HG02588 (cell line): ENCODE measurements around the gene SDK2.

Source experiments
- ATAC-seq: cut with Tn5 transposase; IDR thresholded peaks from one replicate; pipeline ENCODE4 v1.9.1; 2021; ENCODE audit warnings: mild to moderate bottlenecking, moderate library complexity; ENCODE audit not compliant: unreplicated experiment

The SDK2 gene

GRCh38 chr17:73644145-73645049, at the start of gene SDK2:
Gene SDK2, minus strand, starts transcription at chr17:73644445. Its CDS starts 357 bp downstream, at chr17:73644088.
- ATAC-seq: no peak

GRCh38 chr17:73693071-73693470, 48.8 kb upstream of the SDK2 start:
- no peak for ATAC-seq

- no peak for ATAC-seq
These were observed 47.1 kb upstream of the SDK2 start for GRCh38 chr17:73691321-73691766.

- ATAC-seq: no peak
These were observed 46.4 kb upstream of the SDK2 start for GRCh38 chr17:73690676-73691075.

GRCh38 chr17:73689596-73690275, 45.5 kb upstream of the SDK2 start:
- ATAC-seq: no peak

GRCh38 chr17:73686961-73687360, 42.7 kb upstream of the SDK2 start:
- ATAC-seq: no peak

GRCh38 chr17:73686126-73686525, 41.9 kb upstream of the SDK2 start:
- ATAC-seq: no peak

GRCh38 chr17:73684183-73684582, 39.9 kb upstream of the SDK2 start:
- ATAC-seq: no peak

- ATAC-seq: no peak
These were observed 39.5 kb upstream of the SDK2 start for GRCh38 chr17:73683771-73684170.

- no peak for ATAC-seq
These were observed 37.7 kb upstream of the SDK2 start for GRCh38 chr17:73681946-73682345.

- no peak for ATAC-seq
These were observed 35.2 kb upstream of the SDK2 start for GRCh38 chr17:73679476-73679875.

GRCh38 chr17:73678999-73679398, 34.8 kb upstream of the SDK2 start:
- no peak for ATAC-seq

GRCh38 chr17:73669771-73670170, 25.5 kb upstream of the SDK2 start:
- no peak for ATAC-seq

- no peak for ATAC-seq
These were observed 23.1 kb upstream of the SDK2 start for GRCh38 chr17:73667181-73667959.

- no peak for ATAC-seq
These were observed 19.4 kb upstream of the SDK2 start for GRCh38 chr17:73663614-73664013.

- ATAC-seq: no peak
These were observed 16.1 kb upstream of the SDK2 start for GRCh38 chr17:73660366-73660765.

GRCh38 chr17:73658821-73659515, 14.7 kb upstream of the SDK2 start:
- no peak for ATAC-seq

- no peak for ATAC-seq
These were observed 13.3 kb upstream of the SDK2 start for GRCh38 chr17:73657473-73658116.

GRCh38 chr17:73654241-73654640, 10.0 kb upstream of the SDK2 start:
- ATAC-seq: no peak

- ATAC-seq: no peak
These were observed 9.6 kb upstream of the SDK2 start for GRCh38 chr17:73653810-73654209.
